NB4 (cell line): ENCODE results near the gene SRMS.

Source experiments
- MYC ChIP-seq: IDR thresholded peaks from 2 replicates; pipeline ENCODE4 v1.6.1; 2011; ENCODE audit warnings: low read depth, low read length
- POLR2A ChIP-seq: IDR thresholded peaks from 2 replicates; pipeline ENCODE4 v1.6.1; 2011; ENCODE audit warnings: mild to moderate bottlenecking; ENCODE audit not compliant: insufficient read length; ENCODE audit errors: extremely low read depth
- TF ChIP-seq, protein P1 (sequence below): IDR thresholded peaks from one replicate; pipeline ENCODE4 v1.5.1; 2012; ENCODE audit warnings: low read depth, low read length
- TF ChIP-seq, protein P2 (sequence below): IDR thresholded peaks from 2 replicates; pipeline ENCODE4 v1.6.1; 2011; ENCODE audit warnings: low read depth, low read length

DNA sequence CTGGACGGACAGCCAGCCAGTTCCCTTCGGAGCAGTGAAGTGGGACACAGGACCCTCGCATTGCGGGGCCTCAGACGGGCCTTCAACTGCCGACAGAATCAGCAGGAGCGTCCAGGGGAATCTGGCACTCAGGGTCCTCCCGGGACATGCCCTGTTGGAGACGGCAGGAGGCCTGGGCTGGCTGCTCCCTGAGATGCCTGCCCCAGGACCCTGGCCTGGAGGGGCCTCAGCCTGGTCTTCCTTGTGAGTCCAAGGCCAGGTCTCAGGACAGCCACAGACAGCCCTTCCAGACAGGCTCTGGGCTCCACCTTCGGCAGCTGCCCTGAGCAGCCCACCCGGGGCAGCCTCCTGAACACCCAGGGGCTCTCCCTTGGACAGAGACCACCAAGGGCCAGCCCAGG, 41.1 kb upstream of the SRMS start:
- TF ChIP-seq, protein P1, sequence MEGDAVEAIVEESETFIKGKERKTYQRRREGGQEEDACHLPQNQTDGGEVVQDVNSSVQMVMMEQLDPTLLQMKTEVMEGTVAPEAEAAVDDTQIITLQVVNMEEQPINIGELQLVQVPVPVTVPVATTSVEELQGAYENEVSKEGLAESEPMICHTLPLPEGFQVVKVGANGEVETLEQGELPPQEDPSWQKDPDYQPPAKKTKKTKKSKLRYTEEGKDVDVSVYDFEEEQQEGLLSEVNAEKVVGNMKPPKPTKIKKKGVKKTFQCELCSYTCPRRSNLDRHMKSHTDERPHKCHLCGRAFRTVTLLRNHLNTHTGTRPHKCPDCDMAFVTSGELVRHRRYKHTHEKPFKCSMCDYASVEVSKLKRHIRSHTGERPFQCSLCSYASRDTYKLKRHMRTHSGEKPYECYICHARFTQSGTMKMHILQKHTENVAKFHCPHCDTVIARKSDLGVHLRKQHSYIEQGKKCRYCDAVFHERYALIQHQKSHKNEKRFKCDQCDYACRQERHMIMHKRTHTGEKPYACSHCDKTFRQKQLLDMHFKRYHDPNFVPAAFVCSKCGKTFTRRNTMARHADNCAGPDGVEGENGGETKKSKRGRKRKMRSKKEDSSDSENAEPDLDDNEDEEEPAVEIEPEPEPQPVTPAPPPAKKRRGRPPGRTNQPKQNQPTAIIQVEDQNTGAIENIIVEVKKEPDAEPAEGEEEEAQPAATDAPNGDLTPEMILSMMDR, result no peak
- TF ChIP-seq POLR2A, result no peak
- TF ChIP-seq, protein P2, sequence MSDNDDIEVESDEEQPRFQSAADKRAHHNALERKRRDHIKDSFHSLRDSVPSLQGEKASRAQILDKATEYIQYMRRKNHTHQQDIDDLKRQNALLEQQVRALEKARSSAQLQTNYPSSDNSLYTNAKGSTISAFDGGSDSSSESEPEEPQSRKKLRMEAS, result no peak
- TF ChIP-seq MYC, result no peak
